OCI-LY3 (cell line): Measurements from ENCODE around the gene TMEM98.
"Not testable (repeated sequence)": the region's sequence is repeated elsewhere in the genome, so short reads cannot be mapped to it uniquely, and the experiment has no call there.

Experiments
- H2AFZ ChIP-seq: fragments of 200-600, 300-600 bp; shearing (Covaris generic); 2 replicates; pipeline ENCODE4 v1.6.0; 2014; ENCODE audit warnings: antibody characterized with exemption, low read depth, low read length
- H3K27ac ChIP-seq: fragments of 200-600, 300-600 bp; sonication (generic); 2 replicates; pipeline ENCODE4 v1.5.1; 2014; ENCODE audit warnings: mild to moderate bottlenecking, low read length, moderate library complexity, mixed read lengths
- H3K27me3 ChIP-seq: fragments of 200-600, 300-600 bp; sonication (generic); 2 replicates; pipeline ENCODE4 v1.6.1; 2014; ENCODE audit warnings: low read depth, low read length, mixed read lengths
- H3K36me3 ChIP-seq: fragments of 200-600, 300-600 bp; sonication (generic); replicated peaks from 2 replicates; pipeline ENCODE3; 2014; ENCODE audit warnings: low read depth, low read length, mixed read lengths
- H3K4me1 ChIP-seq: fragments of 300-600, 200-600 bp; sonication (generic); 2 replicates; pipeline ENCODE4 v1.6.1; 2014; ENCODE audit warnings: low read length, mixed read lengths
- H3K4me2 ChIP-seq: fragments of 200-600, 300-600 bp; sonication (generic); 2 replicates; pipeline ENCODE4 v1.6.1; 2014; ENCODE audit warnings: low read length, mixed read lengths
- H3K4me3 ChIP-seq: fragments of 300-600, 200-600 bp; sonication (generic); 2 replicates; pipeline ENCODE4 v1.5.1; 2014; ENCODE audit warnings: antibody characterized with exemption, mild to moderate bottlenecking, low read length, moderate library complexity
- H3K79me2 ChIP-seq: fragments of 300-600, 200-600 bp; shearing (Covaris generic); 2 replicates; pipeline ENCODE4 v1.6.1; 2014; ENCODE audit warnings: mild to moderate bottlenecking, low read length, mixed read lengths
- H3K9ac ChIP-seq: fragments of 300-600, 200-600 bp; shearing (Covaris generic); 2 replicates; pipeline ENCODE4 v1.6.0; 2014; ENCODE audit warnings: mild to moderate bottlenecking, low read length, moderate library complexity
- H3K9me3 ChIP-seq: fragments of 200-600, 300-600 bp; shearing (Covaris generic); 2 replicates; pipeline ENCODE4 v1.6.1; 2014; ENCODE audit warnings: low read length, mixed read lengths; ENCODE audit not compliant: insufficient read depth
- H4K20me1 ChIP-seq: fragments of 200-600, 300-600 bp; sonication (generic); 2 replicates; pipeline ENCODE4 v1.6.1; 2016; ENCODE audit warnings: low read length, mixed read lengths; ENCODE audit not compliant: insufficient read depth
- CTCF ChIP-seq: fragments of 200-600, 300-600 bp; sonication (generic); IDR thresholded peaks from 2 replicates; pipeline ENCODE4 v1.5.1; 2014; ENCODE audit warnings: antibody characterized with exemption, low read length, low read depth
- EZH2phosphoT487 ChIP-seq: fragments of 200-600 bp; shearing (Covaris generic); IDR thresholded peaks from 2 replicates; pipeline ENCODE4 v1.6.1; 2018; ENCODE audit warnings: antibody characterized with exemption, mixed run types, low read depth

TMEM98 gene

GRCh38 chr17:32920293-32920692 is 7.7 kb upstream of the TMEM98 start:
- no peaks in the 10 kb centered on the region for H3K79me2 ChIP-seq
- peaks cover 2% of the 10 kb centered on the region for H3K4me1 ChIP-seq
- TF ChIP-seq EZH2phosphoT487, result no peak
- TF ChIP-seq CTCF, result no peak
- H3K9ac ChIP-seq, result no peak overlapping the region
- no peak overlapping the region for H3K4me3 ChIP-seq
- H3K36me3 ChIP-seq, result no peaks in the 10 kb centered on the region
- H2AFZ ChIP-seq, result no peak overlapping the region
- no peaks in the 10 kb centered on the region for H3K9me3 ChIP-seq
- no peak overlapping the region for H3K27ac ChIP-seq
- H4K20me1 ChIP-seq, result no peaks in the 10 kb centered on the region
- H3K27me3 ChIP-seq, result no peaks in the 10 kb centered on the region
- no peak overlapping the region for H3K4me2 ChIP-seq

GRCh38 chr17:32921017-32921416 is 6.9 kb upstream of the TMEM98 start:
- H3K27ac ChIP-seq, result no peak overlapping the region
- no peaks in the 10 kb centered on the region for H3K36me3 ChIP-seq
- H3K79me2 ChIP-seq, result no peaks in the 10 kb centered on the region
- no peak overlapping the region for H3K9ac ChIP-seq
- H3K4me3 ChIP-seq, result no peak overlapping the region
- H2AFZ ChIP-seq, result no peak overlapping the region
- H3K4me2 ChIP-seq, result no peak overlapping the region
- no peaks in the 10 kb centered on the region for H3K27me3 ChIP-seq
- no peak for TF ChIP-seq CTCF
- TF ChIP-seq EZH2phosphoT487, result no peak
- H4K20me1 ChIP-seq, result no peaks in the 10 kb centered on the region
- H3K9me3 ChIP-seq, result no peaks in the 10 kb centered on the region
- no peaks in the 10 kb centered on the region for H3K4me1 ChIP-seq

GRCh38 chr17:32923905-32924304 is 4.0 kb upstream of the TMEM98 start:
- H2AFZ ChIP-seq, H3K4me3 ChIP-seq, H3K27ac ChIP-seq, H3K9ac ChIP-seq, H3K4me2 ChIP-seq, H3K9me3 ChIP-seq, H3K79me2 ChIP-seq, H4K20me1 ChIP-seq, H3K27me3 ChIP-seq, H3K36me3 ChIP-seq: not testable (repeated sequence)
- peaks cover 11% of the 10 kb centered on the region for H3K4me1 ChIP-seq

GRCh38 chr17:32926183-32926582 is 1.8 kb upstream of the TMEM98 start:
- Histone ChIP-seq H3K9me3 (no peaks in the 10 kb centered on the region), H3K4me2 (no peak overlapping the region), H3K27me3 (peaks cover 10% of the 10 kb centered on the region), H2AFZ (no peak overlapping the region), H3K27ac (no peak overlapping the region), H3K4me1 (peaks cover 20% of the 10 kb centered on the region), H3K9ac (no peak overlapping the region), H4K20me1 (no peaks in the 10 kb centered on the region), H3K4me3 (no peak overlapping the region), H3K36me3 (no peaks in the 10 kb centered on the region), H3K79me2 (no peaks in the 10 kb centered on the region)
- TF ChIP-seq EZH2phosphoT487 (no peak), CTCF (no peak)

GRCh38 chr17:32926789-32927188 is 1.2 kb upstream of the TMEM98 start:
- not testable (repeated sequence) for H3K9ac ChIP-seq, H2AFZ ChIP-seq
- peak overlapping the region; percentile 92 for H3K4me2 ChIP-seq

More at GRCh38 chr17:32926789-32927188, 1.2 kb upstream of the TMEM98 start:
- not testable (repeated sequence) for H3K79me2 ChIP-seq, H3K27ac ChIP-seq, H3K36me3 ChIP-seq, H3K9me3 ChIP-seq, H4K20me1 ChIP-seq
- Histone ChIP-seq H3K4me3 (0 out of 2 replicates have a peak overlapping the region, but pooled peaks have one; percentile 84), H3K27me3 (peaks cover 10% of the 10 kb centered on the region), H3K4me1 (peaks cover 20% of the 10 kb centered on the region)
